Ovary (tissue), 3 donors: Measurements from ENCODE around the gene PRELID1.

Experiments used
- CTCF ChIP-seq, 3 donors: fragments of 450-650 bp in 2 of 3; fragments of 200-600 bp in 1 of 3; IDR thresholded peaks; one replicate each; pipeline versions ENCODE4 v1.5.1 to v1.8.0; 2016 to 2022; ENCODE audit warnings: antibody characterized with exemption in 3 of 3, mild to moderate bottlenecking in 1 of 3
- EP300 ChIP-seq: sonication (generic); formaldehyde crosslinking; IDR thresholded peaks from one replicate; pipeline ENCODE4 v1.6.1; 2017; ENCODE audit warnings: antibody characterized with exemption
- POLR2A ChIP-seq: fragments of 450-650 bp; IDR thresholded peaks from one replicate; pipeline ENCODE4 v1.6.1; 2017; ENCODE audit warnings: antibody characterized with exemption, mild to moderate bottlenecking, moderate library complexity
- donor health status: DM: no; HTN: no; CAD: no.

- TF ChIP-seq POLR2A (no peak), CTCF (IDR thresholded peaks at IDR 0.05) (no peak), EP300 (no peak)
Measured at GRCh38 chr5:177316005-177316404, 12.4 kb downstream of the PRELID1 start.
